H1 (cell line): ENCODE data around the gene DIDO1. TPM values are rescaled to one million over a fixed set of nuclear protein-coding genes. Genes with fewer than 3 reads are reported as not detected.

Experiments
- BACH1 ChIP-seq: IDR thresholded peaks from 2 replicates; pipeline ENCODE4 v1.6.1; 2012; ENCODE audit warnings: low read length, improper control_type of control experiment
- BRCA1 ChIP-seq: IDR thresholded peaks from 2 replicates; pipeline ENCODE4 v1.6.1; 2012; ENCODE audit warnings: low read depth, low read length, improper control_type of control experiment
- EGR1 ChIP-seq: IDR thresholded peaks from 2 replicates; pipeline ENCODE4 v1.6.1; 2011; ENCODE audit warnings: low read depth, low read length, borderline replicate concordance
- polyA plus RNA-seq, 7 experiments: library from polyadenylated mRNA; depleted of rRNA in 3 of 7; stranded (reverse) in 5 of 7; unstranded in 2 of 7; fragments of >200 nt in 5 of 7; fragments of 200-250 nt in 2 of 7; gene quantifications; 1 replicate in 5 of 7; 2 replicates in 1 of 7; 4 replicates in 1 of 7; pipeline versions ENCODE4 v1.2.1 to v1.2.3, GENCODE V29; 2011 to 2013; ENCODE audit warnings: missing spikeins in 2 of 7, mixed read lengths in 2 of 7
- total RNA-seq: library from RNA; stranded (reverse); fragmentation: NEBNext Ultra II Directional; extraction: Animal tissue kit (Norgen Biotek cat#: 25700); gene quantifications from 2 replicates; pipeline ENCODE4 v1.2.1, GENCODE V29; 2021
- TF ChIP-seq, protein P1 (sequence below): fragments of 300-600 bp; sonication (generic); IDR thresholded peaks from 2 replicates; pipeline ENCODE4 v1.7.1; 2012; ENCODE audit warnings: low read length, moderate library complexity, mild to moderate bottlenecking, inconsistent platforms; ENCODE audit not compliant: insufficient replicate concordance

The DIDO1 gene
- total and polyA plus RNA-seq, 2 of the 8 experiments (the other 6 are each of a cell fraction or from before 2014, with no cell fraction given): 53.6 to 82.8 TPM

DNA sequence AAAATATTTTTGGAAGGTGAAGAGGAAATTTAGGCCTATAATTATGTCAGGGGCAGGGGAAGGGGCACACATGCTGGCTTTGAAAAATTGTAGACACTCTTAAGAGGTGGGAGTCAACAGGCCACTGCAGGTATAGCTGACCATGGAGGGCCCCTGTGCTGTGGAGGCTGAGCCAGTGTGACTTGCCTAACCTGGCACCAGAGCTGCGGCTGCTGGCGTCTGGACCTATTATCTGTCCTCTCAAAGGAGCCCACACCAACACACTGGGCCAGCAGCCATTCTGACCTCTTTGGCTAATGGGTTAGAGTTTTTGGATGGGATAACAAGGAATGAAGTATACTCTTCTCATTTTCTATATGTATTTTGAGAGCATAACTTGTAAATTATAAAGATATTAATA lies 16.2 kb upstream of the DIDO1 start (continued):
- TF ChIP-seq, protein P1, sequence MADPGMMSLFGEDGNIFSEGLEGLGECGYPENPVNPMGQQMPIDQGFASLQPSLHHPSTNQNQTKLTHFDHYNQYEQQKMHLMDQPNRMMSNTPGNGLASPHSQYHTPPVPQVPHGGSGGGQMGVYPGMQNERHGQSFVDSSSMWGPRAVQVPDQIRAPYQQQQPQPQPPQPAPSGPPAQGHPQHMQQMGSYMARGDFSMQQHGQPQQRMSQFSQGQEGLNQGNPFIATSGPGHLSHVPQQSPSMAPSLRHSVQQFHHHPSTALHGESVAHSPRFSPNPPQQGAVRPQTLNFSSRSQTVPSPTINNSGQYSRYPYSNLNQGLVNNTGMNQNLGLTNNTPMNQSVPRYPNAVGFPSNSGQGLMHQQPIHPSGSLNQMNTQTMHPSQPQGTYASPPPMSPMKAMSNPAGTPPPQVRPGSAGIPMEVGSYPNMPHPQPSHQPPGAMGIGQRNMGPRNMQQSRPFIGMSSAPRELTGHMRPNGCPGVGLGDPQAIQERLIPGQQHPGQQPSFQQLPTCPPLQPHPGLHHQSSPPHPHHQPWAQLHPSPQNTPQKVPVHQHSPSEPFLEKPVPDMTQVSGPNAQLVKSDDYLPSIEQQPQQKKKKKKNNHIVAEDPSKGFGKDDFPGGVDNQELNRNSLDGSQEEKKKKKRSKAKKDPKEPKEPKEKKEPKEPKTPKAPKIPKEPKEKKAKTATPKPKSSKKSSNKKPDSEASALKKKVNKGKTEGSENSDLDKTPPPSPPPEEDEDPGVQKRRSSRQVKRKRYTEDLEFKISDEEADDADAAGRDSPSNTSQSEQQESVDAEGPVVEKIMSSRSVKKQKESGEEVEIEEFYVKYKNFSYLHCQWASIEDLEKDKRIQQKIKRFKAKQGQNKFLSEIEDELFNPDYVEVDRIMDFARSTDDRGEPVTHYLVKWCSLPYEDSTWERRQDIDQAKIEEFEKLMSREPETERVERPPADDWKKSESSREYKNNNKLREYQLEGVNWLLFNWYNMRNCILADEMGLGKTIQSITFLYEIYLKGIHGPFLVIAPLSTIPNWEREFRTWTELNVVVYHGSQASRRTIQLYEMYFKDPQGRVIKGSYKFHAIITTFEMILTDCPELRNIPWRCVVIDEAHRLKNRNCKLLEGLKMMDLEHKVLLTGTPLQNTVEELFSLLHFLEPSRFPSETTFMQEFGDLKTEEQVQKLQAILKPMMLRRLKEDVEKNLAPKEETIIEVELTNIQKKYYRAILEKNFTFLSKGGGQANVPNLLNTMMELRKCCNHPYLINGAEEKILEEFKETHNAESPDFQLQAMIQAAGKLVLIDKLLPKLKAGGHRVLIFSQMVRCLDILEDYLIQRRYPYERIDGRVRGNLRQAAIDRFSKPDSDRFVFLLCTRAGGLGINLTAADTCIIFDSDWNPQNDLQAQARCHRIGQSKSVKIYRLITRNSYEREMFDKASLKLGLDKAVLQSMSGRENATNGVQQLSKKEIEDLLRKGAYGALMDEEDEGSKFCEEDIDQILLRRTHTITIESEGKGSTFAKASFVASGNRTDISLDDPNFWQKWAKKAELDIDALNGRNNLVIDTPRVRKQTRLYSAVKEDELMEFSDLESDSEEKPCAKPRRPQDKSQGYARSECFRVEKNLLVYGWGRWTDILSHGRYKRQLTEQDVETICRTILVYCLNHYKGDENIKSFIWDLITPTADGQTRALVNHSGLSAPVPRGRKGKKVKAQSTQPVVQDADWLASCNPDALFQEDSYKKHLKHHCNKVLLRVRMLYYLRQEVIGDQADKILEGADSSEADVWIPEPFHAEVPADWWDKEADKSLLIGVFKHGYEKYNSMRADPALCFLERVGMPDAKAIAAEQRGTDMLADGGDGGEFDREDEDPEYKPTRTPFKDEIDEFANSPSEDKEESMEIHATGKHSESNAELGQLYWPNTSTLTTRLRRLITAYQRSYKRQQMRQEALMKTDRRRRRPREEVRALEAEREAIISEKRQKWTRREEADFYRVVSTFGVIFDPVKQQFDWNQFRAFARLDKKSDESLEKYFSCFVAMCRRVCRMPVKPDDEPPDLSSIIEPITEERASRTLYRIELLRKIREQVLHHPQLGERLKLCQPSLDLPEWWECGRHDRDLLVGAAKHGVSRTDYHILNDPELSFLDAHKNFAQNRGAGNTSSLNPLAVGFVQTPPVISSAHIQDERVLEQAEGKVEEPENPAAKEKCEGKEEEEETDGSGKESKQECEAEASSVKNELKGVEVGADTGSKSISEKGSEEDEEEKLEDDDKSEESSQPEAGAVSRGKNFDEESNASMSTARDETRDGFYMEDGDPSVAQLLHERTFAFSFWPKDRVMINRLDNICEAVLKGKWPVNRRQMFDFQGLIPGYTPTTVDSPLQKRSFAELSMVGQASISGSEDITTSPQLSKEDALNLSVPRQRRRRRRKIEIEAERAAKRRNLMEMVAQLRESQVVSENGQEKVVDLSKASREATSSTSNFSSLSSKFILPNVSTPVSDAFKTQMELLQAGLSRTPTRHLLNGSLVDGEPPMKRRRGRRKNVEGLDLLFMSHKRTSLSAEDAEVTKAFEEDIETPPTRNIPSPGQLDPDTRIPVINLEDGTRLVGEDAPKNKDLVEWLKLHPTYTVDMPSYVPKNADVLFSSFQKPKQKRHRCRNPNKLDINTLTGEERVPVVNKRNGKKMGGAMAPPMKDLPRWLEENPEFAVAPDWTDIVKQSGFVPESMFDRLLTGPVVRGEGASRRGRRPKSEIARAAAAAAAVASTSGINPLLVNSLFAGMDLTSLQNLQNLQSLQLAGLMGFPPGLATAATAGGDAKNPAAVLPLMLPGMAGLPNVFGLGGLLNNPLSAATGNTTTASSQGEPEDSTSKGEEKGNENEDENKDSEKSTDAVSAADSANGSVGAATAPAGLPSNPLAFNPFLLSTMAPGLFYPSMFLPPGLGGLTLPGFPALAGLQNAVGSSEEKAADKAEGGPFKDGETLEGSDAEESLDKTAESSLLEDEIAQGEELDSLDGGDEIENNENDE: no peak
- TF ChIP-seq EGR1 (no peak), BACH1 (no peak), BRCA1 (no peak)
